C4-2B (cell line): ENCODE measurements around the gene SGPL1.

ENCODE experiments used
- ZFX ChIP-seq: fragments of 450-650 bp; IDR thresholded peaks from 2 replicates; pipeline ENCODE4 v1.6.1; 2017
- TF ChIP-seq, protein P1 (sequence below): fragments of 450-650 bp; conservative IDR thresholded peaks from 2 replicates; pipeline ENCODE4 v1.5.1; 2017; ENCODE audit warnings: mild to moderate bottlenecking

DNA sequence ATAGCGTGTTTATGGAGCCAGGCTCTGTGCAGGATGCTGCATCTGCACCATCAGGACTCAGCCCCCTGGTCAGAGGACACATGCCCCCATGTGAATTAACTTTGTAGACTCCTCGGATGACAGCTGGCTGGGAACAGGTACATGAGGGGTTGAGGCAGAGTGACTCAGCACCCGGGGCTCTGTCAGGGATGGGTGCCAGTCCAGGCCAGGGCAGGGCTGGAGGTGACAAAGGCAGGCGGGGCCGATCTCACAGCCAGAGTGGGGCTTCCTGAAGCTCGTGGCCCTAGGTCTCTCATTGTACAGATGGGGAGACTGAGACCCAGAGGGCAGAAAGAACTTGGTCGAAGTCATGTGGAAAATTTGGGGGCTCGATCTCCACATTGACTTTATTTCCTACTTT is 107.9 kb downstream of the SGPL1 start:
- TF ChIP-seq, protein P1, sequence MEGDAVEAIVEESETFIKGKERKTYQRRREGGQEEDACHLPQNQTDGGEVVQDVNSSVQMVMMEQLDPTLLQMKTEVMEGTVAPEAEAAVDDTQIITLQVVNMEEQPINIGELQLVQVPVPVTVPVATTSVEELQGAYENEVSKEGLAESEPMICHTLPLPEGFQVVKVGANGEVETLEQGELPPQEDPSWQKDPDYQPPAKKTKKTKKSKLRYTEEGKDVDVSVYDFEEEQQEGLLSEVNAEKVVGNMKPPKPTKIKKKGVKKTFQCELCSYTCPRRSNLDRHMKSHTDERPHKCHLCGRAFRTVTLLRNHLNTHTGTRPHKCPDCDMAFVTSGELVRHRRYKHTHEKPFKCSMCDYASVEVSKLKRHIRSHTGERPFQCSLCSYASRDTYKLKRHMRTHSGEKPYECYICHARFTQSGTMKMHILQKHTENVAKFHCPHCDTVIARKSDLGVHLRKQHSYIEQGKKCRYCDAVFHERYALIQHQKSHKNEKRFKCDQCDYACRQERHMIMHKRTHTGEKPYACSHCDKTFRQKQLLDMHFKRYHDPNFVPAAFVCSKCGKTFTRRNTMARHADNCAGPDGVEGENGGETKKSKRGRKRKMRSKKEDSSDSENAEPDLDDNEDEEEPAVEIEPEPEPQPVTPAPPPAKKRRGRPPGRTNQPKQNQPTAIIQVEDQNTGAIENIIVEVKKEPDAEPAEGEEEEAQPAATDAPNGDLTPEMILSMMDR = no peak
- no peak for TF ChIP-seq ZFX
